Hair follicular keratinocyte (primary cell): ENCODE data around the gene OR2F2. TPM values are rescaled to one million over a fixed set of nuclear protein-coding genes. Genes with fewer than 3 reads are reported as not detected.

Experiments
- total RNA-seq: library from RNA; depleted of rRNA; stranded (reverse); fragments of >200 nt; gene quantifications from 2 replicates; pipeline ENCODE4 v1.2.3, GENCODE V29; 2015

The OR2F2 gene, protein sequence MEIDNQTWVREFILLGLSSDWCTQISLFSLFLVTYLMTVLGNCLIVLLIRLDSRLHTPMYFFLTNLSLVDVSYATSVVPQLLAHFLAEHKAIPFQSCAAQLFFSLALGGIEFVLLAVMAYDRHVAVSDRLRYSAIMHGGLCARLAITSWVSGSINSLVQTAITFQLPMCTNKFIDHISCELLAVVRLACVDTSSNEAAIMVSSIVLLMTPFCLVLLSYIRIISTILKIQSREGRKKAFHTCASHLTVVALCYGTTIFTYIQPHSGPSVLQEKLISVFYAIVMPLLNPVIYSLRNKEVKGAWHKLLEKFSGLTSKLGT
- total RNA-seq = not detected in 2 replicates

DNA sequence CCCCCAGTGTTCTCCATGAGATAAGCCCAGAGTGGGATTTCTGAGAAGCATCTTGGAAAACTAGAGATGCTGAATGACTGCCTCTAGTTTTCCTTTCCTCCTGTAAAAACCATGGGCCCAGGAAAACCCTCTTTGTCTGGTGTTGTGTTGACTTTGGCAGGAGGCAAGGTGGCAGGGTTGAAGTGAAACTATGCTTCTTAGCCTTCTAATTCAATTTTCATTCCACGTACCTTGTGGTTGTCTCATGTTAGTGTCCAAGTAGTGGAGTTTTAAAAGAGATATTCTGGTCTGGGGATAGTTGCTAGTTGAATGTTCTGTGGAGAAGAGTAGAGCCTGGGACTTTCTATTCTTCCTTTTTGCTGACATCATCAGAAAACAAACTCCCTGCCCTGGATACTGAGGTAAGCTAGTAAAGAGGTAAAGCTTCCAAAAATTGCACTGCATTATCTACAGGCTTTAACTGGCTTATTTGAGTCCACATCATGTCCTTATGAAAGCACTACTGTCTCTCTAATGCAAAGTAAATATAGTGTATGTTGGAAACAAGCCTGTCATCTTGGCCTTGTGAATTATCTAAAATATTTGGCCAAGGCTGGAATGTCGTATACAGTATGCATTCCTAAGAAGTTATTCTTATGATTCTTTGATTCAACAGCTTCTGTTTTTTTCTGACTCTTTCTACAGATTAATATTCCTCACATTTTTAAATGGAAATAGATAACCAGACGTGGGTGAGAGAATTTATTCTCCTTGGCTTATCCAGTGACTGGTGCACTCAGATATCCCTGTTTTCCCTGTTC is at the start of gene OR2F2:
Gene OR2F2 (plus strand): TSS at position 708 of the 800 bp plus-strand sequence. CDS start 0 bp downstream, at position 708.

DNA sequence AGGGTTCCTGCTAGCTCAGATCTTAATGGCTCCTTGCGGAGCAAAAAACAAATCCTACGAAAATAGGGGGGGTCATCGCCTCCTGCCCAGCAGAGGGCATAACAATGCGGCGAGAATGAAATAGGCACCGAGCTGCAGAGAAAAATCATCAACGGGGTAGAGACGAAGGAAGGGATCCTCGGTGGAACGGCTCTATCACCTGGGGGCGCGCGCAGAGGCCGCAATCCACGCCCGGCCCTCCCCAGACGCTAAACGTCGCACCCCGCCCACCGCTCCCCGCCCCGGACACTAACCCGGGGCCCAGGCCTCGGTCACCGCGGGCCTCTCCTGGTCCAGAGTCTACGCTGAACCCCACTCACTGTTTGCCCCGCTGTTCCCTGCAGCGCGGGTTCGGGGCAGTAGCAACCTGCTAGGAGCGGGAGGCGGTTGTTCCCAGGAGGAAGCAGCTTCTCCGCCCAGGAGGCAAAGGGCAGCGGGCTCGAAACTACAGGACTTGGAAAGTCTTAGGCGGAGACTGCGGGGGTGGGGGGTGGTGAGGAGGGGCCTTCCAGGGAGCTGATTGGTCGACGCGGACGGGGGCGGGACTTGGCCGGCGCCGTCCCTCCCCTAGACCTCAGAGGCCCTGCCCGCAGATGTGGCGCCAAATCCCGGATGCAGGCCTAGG is 33.2 kb upstream of the OR2F2 start, which contains the start of gene TCAF1:
Gene TCAF1 (minus strand): TSS at position 509 of the 664 bp plus-strand sequence. CDS start 25,568 bp downstream, outside the sequence.

DNA sequence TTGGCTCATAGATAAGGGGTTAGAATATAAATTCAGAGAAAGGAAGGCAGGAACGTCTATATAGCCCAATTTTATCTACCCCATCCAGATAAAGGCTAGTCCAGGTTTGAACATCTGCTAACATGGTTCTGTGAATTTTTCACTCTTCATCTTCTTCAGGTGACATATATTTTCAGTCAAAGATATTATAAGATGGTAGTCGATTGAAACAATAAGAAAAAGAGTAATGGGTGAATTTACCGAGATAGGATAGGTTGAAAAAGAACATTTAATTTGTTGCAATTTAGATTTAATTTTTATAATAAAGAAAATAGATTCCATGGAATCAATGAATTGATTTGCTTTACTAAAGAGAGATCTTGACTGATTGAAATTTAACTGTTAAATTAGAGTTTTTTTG is 19.5 kb downstream of the OR2F2 start, which contains the start of gene OR2F1:
Gene OR2F1 (plus strand): TSS at position 301 of the 400 bp plus-strand sequence. CDS start 5,127 bp downstream, outside the sequence.

Other genes with a start within 250 kb of the OR2F2 start
- not detected in 2 replicates for gene CTAGE6, start 177.5 kb upstream of the OR2F2 start, total RNA-seq
- gene TCAF1, start 33.1 kb upstream of the OR2F2 start, total RNA-seq = 25.6 and 31.2 TPM in 2 replicates
- gene OR2F1, start 19.6 kb downstream of the OR2F2 start, total RNA-seq = not detected in 2 replicates
- not detected in 2 replicates for gene OR6B1, start 65.1 kb downstream of the OR2F2 start, total RNA-seq
- gene OR2A5, start 113.7 kb downstream of the OR2F2 start, total RNA-seq = not detected in 2 replicates
- gene OR2A25, start 134.6 kb downstream of the OR2F2 start, total RNA-seq = not detected in 2 replicates
- gene OR2A12, start 151.0 kb downstream of the OR2F2 start, total RNA-seq = not detected in 2 replicates
- gene OR2A2, start 174.3 kb downstream of the OR2F2 start, total RNA-seq = not detected in 2 replicates
- not detected in 2 replicates for gene OR2A14, start 187.9 kb downstream of the OR2F2 start, total RNA-seq
- 0.46 and 1.0 TPM in 2 replicates for gene CTAGE4, start 248.2 kb downstream of the OR2F2 start, total RNA-seq